HepG2 (cell line): ENCODE measurements around the gene KAZN. TPM values are rescaled to one million over a fixed set of nuclear protein-coding genes. Genes with fewer than 3 reads are reported as not detected.

ENCODE experiments used
- ATAC-seq: fragments of 200-7000 bp; cut with Tn5 transposase; 3 replicates; pipeline ENCODE4 v1.9.1; 2020; ENCODE audit warnings: mild to moderate bottlenecking, moderate library complexity
- BruUV-seq: library from RNA; stranded (reverse); fragments of 400-500 nt; replicated peaks from 2 replicates; lab custom pipeline; 2021; lab: Mats Ljungman, UMichigan
- CTCF ChIA-PET: fragments of 300-600 bp; formaldehyde crosslinking; extraction: SDS; loops from one replicate; lab custom pipeline; 2021; ENCODE audit warnings: low total read pairs, inconsistent platforms, low intra/inter-chr PET ratio; lab: Yijun Ruan, JAX
- POLR2A ChIA-PET: fragments of 350-600 bp; sonication (Branson Sonifier 250); formaldehyde crosslinking; loops from one replicate; lab custom pipeline; 2020; ENCODE audit warnings: antibody characterized with exemption, inconsistent platforms; lab: Yijun Ruan, JAX
- DNase-seq: peaks from one replicate; pipeline ENCODE4 v3.0.0-alpha.2; 2015; ENCODE audit warnings: low spot score
- FAIRE-seq: peaks from 3 replicates; lab custom pipeline; 2011; peaks lifted over from hg19 to GRCh38; lab: Jason Lieb, UNC
- H2AFZ ChIP-seq: one replicate; pipeline ENCODE4 v1.6.1; 2011; ENCODE audit warnings: low read length, inconsistent platforms
- H3K27ac ChIP-seq: fragments of 300-600 bp; 3 replicates; pipeline ENCODE4 v1.8.0; 2011; ENCODE audit warnings: mixed run types, mild to moderate bottlenecking, mixed read lengths, low read length, inconsistent platforms; ENCODE audit not compliant: insufficient read depth; ENCODE audit errors: extremely low read length
- H3K27me3 ChIP-seq, 2 experiments: fragments of 200-600 bp in 1 of 2; 2 replicates in 1 of 2; 3 replicates in 1 of 2; pipeline versions ENCODE4 v1.6.0 to v1.8.0; 2011; ENCODE audit warnings: low read length in 2 of 2, mild to moderate bottlenecking in 2 of 2, moderate library complexity in 2 of 2, inconsistent platforms in 1 of 2; ENCODE audit not compliant: insufficient read depth in 2 of 2, control insufficient read depth in 1 of 2
- H3K36me3 ChIP-seq, 2 experiments: fragments of 200-600 bp in 1 of 2; replicated peaks in 1 of 2; 2 replicates in 1 of 2; 3 replicates in 1 of 2; pipeline versions ENCODE4 v1.5.1 to v1.8.0; 2011; ENCODE audit warnings: low read length in 2 of 2, inconsistent platforms in 1 of 2; ENCODE audit not compliant: insufficient read depth in 2 of 2, control insufficient read depth in 1 of 2
- H3K4me1 ChIP-seq: 2 replicates; pipeline ENCODE4 v1.5.1; 2012; ENCODE audit warnings: low read length, inconsistent platforms; ENCODE audit not compliant: insufficient read depth
- H3K4me2 ChIP-seq: 2 replicates; pipeline ENCODE4 v1.6.0; 2011; ENCODE audit warnings: low read depth, low read length, inconsistent platforms
- H3K4me3 ChIP-seq, 3 experiments: fragments of 200-600 bp in 1 of 3; sonication (generic), shearing (Covaris generic) in 1 of 3; replicated peaks in 1 of 3; 2 replicates each; pipeline ENCODE4 v1.5.1; 2011 to 2016; ENCODE audit warnings: low read length in 3 of 3, inconsistent platforms in 2 of 3, low read depth in 2 of 3, mild to moderate bottlenecking in 2 of 3, control low read depth in 1 of 3, mixed read lengths in 1 of 3; ENCODE audit not compliant: insufficient read depth in 1 of 3
- H3K79me2 ChIP-seq: one replicate; pipeline ENCODE4 v1.6.1; 2011; ENCODE audit warnings: low read length, inconsistent platforms; ENCODE audit not compliant: insufficient read depth
- H3K9ac ChIP-seq: 2 replicates; pipeline ENCODE4 v1.6.0; 2011; ENCODE audit warnings: mild to moderate bottlenecking, low read depth, low read length, inconsistent platforms; ENCODE audit not compliant: insufficient read depth
- H3K9me3 ChIP-seq: 2 replicates; pipeline ENCODE4 v1.5.1; 2012; ENCODE audit warnings: mild to moderate bottlenecking, low read length
- H4K20me1 ChIP-seq: 2 replicates; pipeline ENCODE4 v1.6.0; 2011; ENCODE audit warnings: inconsistent platforms, mild to moderate bottlenecking, low read length, moderate library complexity; ENCODE audit not compliant: insufficient read depth
- AHR ChIP-seq: IDR thresholded peaks from 2 replicates; pipeline ENCODE4 v1.6.1; 2018; ENCODE audit warnings: missing genetic modification reagents, missing compliant biosample characterization
- EP300 ChIP-seq, 3 experiments: sonication (generic) in 1 of 3; formaldehyde crosslinking in 1 of 3; IDR thresholded peaks; 2 replicates each; pipeline versions ENCODE4 v1.5.1 to v1.6.1; 2011 to 2020; ENCODE audit warnings: low read depth in 2 of 3, low read length in 2 of 3, borderline replicate concordance in 1 of 3, improper control_type of control experiment in 1 of 3, mild to moderate bottlenecking in 1 of 3, missing genetic modification reagents in 1 of 3, moderate library complexity in 1 of 3
- HMG20A ChIP-seq: IDR thresholded peaks from 2 replicates; pipeline ENCODE4 v1.6.1; 2016; ENCODE audit warnings: borderline replicate concordance
- KLF13 ChIP-seq: sonication (generic); formaldehyde crosslinking; IDR thresholded peaks from 2 replicates; pipeline ENCODE4 v1.4.0; 2020; ENCODE audit warnings: mild to moderate bottlenecking, missing genetic modification reagents
- NFIC ChIP-seq: IDR thresholded peaks from 2 replicates; pipeline ENCODE4 v1.6.1; 2012; ENCODE audit warnings: mild to moderate bottlenecking, low read length, inconsistent platforms
- SMAD1 ChIP-seq: sonication (generic); formaldehyde crosslinking; IDR thresholded peaks from 2 replicates; pipeline ENCODE4 v1.4.0; 2020; ENCODE audit warnings: missing genetic modification reagents, low read depth, mild to moderate bottlenecking, borderline replicate concordance
- TEAD3 ChIP-seq: optimal IDR thresholded peaks from 2 replicates; pipeline ENCODE3; 2016; ENCODE audit warnings: borderline replicate concordance
- ZFY ChIP-seq: sonication (generic); formaldehyde crosslinking; IDR thresholded peaks from 2 replicates; pipeline ENCODE4 v1.4.0; 2020; ENCODE audit warnings: missing genetic modification reagents
- ZNF614 ChIP-seq: IDR thresholded peaks from 2 replicates; pipeline ENCODE4 v1.6.1; 2018; ENCODE audit warnings: missing biosample characterization, missing genetic modification reagents, inconsistent platforms, borderline replicate concordance
- ZNF674 ChIP-seq: sonication (generic); formaldehyde crosslinking; IDR thresholded peaks from 2 replicates; pipeline ENCODE4 v1.5.0; 2020; ENCODE audit warnings: low read depth, mild to moderate bottlenecking, missing genetic modification reagents
- ZNF839 ChIP-seq: sonication (generic); formaldehyde crosslinking; IDR thresholded peaks from 2 replicates; pipeline ENCODE4 v1.4.0; 2020; ENCODE audit warnings: missing genetic modification reagents, mild to moderate bottlenecking, borderline replicate concordance
- WGBS: methylation state at CpG from one replicate; pipeline ENCODE4 v1.1.6; 2017; ENCODE audit warnings: low lambda C conversion rate; 5-methylcytosine and 5-hydroxymethylcytosine counted together
- in situ Hi-C: cut with HindIII; loops from 2 replicates; pipeline ENCODE4 v1.10.0; 2017; ENCODE audit warnings: low pct_unique_long_range_greater_than_20kb; ENCODE audit not compliant: extremely low pct_ligation_motif_present
- intact Hi-C: fragments of 100-400 bp; cut with micrococcal nuclease; formaldehyde crosslinking; loops from one replicate; pipeline ENCODE4 v1.10.0; 2022; ENCODE audit not compliant: unreplicated experiment
- polyA plus RNA-seq, 8 experiments: library from polyadenylated mRNA; depleted of rRNA in 3 of 8; stranded (reverse) in 7 of 8; unstranded in 1 of 8; fragments of >200 nt; fragmentation: Illumina TruSeq in 4 of 8; extraction: Trizol in 4 of 8; gene quantifications; 2 replicates each; pipeline versions ENCODE4 v1.2.1 to v1.2.3, GENCODE V29; 2011 to 2016; ENCODE audit warnings: low read depth in 4 of 8, missing spikeins in 1 of 8, mixed read lengths in 1 of 8; ENCODE audit not compliant: insufficient read depth in 1 of 8
- total RNA-seq, 5 experiments: library from RNA; depleted of rRNA; stranded (reverse); fragments of >200 nt; fragmentation: Illumina TruSeq; extraction: Trizol; gene quantifications; 2 replicates each; pipeline ENCODE4 v1.2.3, GENCODE V29; 2016; ENCODE audit warnings: low read depth in 1 of 5
- TF ChIP-seq, protein P1 (sequence below): IDR thresholded peaks from 2 replicates; pipeline ENCODE4 v1.6.1; 2016; ENCODE audit warnings: missing genetic modification reagents, missing compliant biosample characterization
- TF ChIP-seq, protein P2 (sequence below): sonication (generic); formaldehyde crosslinking; IDR thresholded peaks from 2 replicates; pipeline ENCODE4 v1.5.0; 2020; ENCODE audit warnings: mild to moderate bottlenecking, missing genetic modification reagents
- TF ChIP-seq, protein P3 (sequence below): sonication (generic); formaldehyde crosslinking; IDR thresholded peaks from 2 replicates; pipeline ENCODE4 v1.8.0; 2022; ENCODE audit warnings: missing genetic modification reagents, low read depth, mild to moderate bottlenecking, borderline replicate concordance

The KAZN gene
- total and polyA plus RNA-seq, 2 of the 13 experiments (the other 11 are each of a cell fraction or from before 2014, with no cell fraction given) = 10.4 to 13.5 TPM

DNA sequence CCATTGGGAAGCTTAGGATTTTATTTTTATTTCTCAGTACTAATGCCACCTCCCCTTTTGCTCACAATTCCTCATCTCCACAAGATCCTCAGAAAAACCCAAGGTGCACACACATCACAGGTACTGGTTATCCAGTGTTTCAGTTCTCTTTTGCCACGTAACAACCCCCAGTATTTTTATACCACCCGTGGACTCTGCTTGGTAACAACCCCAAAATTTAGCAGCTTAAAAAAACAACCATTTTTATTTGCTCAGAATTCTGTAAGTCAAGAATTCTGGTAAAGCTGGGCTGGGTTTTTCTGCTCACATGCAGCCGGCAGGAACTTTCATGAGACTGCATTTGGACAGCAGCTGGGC lies 180.0 kb downstream of the KAZN start:
- FAIRE-seq = no peak
- Histone ChIP-seq H3K4me1 (no peaks in the 10 kb centered on the region), H2AFZ (no peak overlapping the region), H3K9ac (no peak overlapping the region), H3K9me3 (no peaks in the 10 kb centered on the region), H3K4me2 (no peak overlapping the region), H3K27me3 (peaks cover 1 to 20% of the 10 kb centered on the region in 2 experiments; a peak in 2 of 5 replicates), H3K36me3 (no peaks in the 10 kb centered on the region), H3K4me3 (no peak overlapping the region), H4K20me1 (no peaks in the 10 kb centered on the region), H3K79me2 (no peaks in the 10 kb centered on the region), H3K27ac (no peak overlapping the region)
- in situ Hi-C loops (loop anchor here (5.0 kb wide), 1 partner anchor 269 kb away; no protein-coding TSS in a partner anchor), intact Hi-C loops (no loop called here)
- ChIA-PET CTCF (interaction anchor here (1.2 to 2.4 kb wide), 3 partner anchors 249 to 322 kb away, joined by 3 to 16 read pairs (median 4); no protein-coding TSS in a partner anchor), POLR2A (no interaction called here)
- ATAC-seq = no peak
- BruUV-seq = no TSS peak
- DNase-seq = no peak
- 16% methylated on average over 3 of the region's 3 CpGs for WGBS
- TF ChIP-seq NFIC = no peak
- TF ChIP-seq ZNF839 = no peak
- no peak for TF ChIP-seq AHR (CRISPR knock-in tag)
- TF ChIP-seq, protein P1, sequence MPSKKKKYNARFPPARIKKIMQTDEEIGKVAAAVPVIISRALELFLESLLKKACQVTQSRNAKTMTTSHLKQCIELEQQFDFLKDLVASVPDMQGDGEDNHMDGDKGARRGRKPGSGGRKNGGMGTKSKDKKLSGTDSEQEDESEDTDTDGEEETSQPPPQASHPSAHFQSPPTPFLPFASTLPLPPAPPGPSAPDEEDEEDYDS (CRISPR knock-in tag) = no peak
- no peak for TF ChIP-seq ZFY (CRISPR knock-in tag)
- TF ChIP-seq, protein P2, sequence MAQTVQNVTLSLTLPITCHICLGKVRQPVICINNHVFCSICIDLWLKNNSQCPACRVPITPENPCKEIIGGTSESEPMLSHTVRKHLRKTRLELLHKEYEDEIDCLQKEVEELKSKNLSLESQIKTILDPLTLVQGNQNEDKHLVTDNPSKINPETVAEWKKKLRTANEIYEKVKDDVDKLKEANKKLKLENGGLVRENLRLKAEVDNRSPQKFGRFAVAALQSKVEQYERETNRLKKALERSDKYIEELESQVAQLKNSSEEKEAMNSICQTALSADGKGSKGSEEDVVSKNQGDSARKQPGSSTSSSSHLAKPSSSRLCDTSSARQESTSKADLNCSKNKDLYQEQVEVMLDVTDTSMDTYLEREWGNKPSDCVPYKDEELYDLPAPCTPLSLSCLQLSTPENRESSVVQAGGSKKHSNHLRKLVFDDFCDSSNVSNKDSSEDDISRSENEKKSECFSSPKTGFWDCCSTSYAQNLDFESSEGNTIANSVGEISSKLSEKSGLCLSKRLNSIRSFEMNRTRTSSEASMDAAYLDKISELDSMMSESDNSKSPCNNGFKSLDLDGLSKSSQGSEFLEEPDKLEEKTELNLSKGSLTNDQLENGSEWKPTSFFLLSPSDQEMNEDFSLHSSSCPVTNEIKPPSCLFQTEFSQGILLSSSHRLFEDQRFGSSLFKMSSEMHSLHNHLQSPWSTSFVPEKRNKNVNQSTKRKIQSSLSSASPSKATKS (CRISPR knock-in tag) = no peak
- TF ChIP-seq TEAD3 (CRISPR knock-in tag) = no peak
- no peak for TF ChIP-seq KLF13 (CRISPR knock-in tag)
- no peak for TF ChIP-seq EP300 (IDR thresholded peaks at IDR 0.05; ENCODE audit: low read depth in 2 of 2, low read length in 2 of 2)
- TF ChIP-seq EP300 (CRISPR knock-in tag; IDR thresholded peaks at IDR 0.05; ENCODE audit: borderline replicate concordance) = no peak
- no peak for TF ChIP-seq SMAD1
- TF ChIP-seq ZNF614 (CRISPR knock-in tag) = no peak
- TF ChIP-seq, protein P3, sequence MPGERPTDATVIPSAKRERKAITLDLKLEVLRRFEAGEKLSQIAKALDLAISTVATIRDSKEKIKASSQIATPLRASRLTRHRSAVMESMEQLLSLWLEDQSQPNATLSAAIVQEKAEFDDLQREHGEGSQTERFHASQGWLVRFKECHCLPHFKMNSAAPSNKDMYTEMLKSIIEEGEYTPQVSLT (CRISPR knock-in tag) = no peak
- TF ChIP-seq ZNF674 (CRISPR knock-in tag) = no peak
- no peak for TF ChIP-seq HMG20A (CRISPR knock-in tag)
